GM18867 (cell line): ENCODE data around the gene DIAPH2.

Experiments
- ATAC-seq: cut with Tn5 transposase; IDR thresholded peaks from one replicate; pipeline ENCODE4 v1.9.1; 2021; ENCODE audit warnings: mild to moderate bottlenecking, moderate library complexity; ENCODE audit not compliant: unreplicated experiment

The DIAPH2 gene

DNA sequence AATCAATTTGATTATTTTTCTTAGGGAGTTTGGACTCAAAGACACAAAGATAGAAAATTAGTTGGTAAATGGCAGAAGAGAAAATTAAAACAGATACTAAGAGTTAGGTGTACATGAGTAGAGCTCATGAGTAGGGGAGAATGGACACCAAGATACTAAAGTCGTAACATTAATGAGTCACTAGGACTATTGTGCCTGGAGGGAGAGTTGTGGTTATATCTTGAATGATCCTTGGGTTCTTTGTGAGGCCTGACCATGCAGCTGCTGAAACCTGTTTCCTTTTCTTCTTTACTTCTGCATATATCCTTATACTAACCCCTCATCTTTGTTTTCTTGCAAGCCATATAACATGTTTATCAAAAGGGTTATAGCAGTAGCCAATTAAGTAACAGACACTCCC lies 731.8 kb downstream of the DIAPH2 start:
- ATAC-seq: no peak

DNA sequence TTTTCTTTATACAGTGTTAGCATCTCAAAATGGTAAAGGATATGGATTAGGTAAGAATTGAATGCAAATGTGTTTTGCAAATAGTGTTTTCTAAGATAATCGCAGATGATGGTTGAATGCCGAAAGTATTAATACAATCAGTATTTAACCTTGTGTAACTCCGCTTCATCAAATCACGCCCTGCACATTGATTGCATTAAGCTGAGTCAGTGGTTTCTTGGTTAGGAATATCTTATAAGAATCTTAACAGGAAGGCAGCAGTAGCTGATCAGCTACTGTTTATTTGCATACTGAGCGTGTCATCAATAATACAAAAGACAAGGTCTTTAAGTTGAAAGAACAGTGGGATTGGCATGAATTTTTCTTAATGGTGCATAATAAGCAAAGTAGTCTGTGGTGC lies 744.5 kb downstream of the DIAPH2 start:
- ATAC-seq: no peak

DNA sequence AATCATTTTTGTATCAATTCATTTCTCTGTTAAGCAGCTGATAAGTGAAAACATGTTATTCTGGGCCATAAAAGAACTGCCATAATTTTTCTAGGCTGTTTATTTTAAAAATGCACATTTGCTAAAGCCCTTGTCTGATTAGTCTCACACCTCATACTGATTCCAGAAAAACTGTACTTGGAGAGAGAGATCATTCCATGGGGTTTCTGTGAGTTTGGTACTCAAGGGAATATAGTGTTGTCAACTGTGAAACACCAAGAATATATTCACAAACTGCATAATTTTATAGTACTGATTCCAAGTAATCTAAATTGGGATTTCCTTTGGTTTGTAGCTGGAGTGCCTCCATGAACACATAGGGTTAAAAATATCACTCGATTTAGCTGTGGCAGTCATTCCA lies 746.6 kb downstream of the DIAPH2 start:
- ATAC-seq: no peak

DNA sequence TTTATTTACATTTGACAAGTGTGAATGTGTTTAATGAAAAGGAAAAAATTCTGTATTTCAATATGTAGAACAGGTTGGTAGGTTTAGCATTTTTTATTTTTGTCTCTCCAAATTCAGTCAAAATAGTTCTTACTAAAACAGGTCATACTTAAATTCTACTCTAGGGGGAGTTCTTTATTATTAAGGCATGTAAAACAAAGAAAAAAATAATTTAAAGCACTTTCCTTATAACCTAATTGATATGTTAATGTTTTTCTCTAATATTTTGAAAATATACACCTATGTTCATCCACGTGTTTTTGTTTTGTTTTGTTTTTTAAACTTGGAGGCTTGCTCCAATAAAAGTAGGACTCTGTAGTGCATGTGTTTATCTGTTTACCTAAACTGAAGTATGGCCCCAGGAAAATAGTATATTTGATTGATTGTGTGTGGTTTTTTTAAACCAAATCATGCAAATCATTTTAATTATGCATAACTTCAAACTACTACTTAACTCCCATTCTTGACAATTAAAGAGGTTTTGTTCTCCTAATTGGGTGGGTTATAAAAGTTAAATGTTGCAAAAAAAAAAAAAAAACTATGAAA lies 761.7 kb downstream of the DIAPH2 start:
- no peak for ATAC-seq

DNA sequence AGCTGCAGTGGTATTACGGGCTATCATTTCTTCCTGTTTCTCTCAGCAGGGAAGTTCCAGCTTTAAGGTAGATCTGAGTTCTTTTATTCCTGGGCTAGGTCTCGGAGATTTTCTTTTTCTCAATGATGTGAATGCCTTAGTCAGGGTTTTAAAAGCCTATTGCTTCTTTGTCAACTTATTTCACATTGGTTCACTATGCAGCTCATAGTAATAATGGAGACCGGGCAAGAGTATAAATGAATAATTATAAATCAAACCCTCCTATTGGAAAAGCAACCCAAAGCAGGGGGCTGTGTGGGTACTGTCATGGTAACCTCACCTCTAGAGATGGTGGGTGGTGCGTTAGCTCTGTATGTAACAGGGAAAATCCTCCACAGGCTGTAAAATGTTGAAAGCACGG lies 762.7 kb downstream of the DIAPH2 start:
- no peak for ATAC-seq

DNA sequence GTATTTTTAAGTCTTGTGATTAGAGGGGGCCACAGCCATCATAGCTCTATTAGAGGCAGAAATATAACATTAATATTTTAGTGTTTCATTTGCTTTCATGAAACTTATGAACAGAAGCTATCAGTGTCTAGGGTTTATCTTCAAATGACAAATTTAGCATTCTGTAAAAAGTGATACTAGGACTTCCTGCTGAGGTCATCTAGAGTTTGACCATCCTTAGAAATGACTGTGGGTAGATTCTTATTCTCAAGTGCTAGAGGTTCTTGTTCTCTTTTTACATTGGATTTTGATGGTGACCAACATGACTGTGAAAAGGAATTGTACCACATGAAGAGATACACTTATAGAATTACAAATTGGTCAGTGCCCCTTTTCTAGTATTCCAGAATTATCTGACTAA lies 767.6 kb downstream of the DIAPH2 start:
- ATAC-seq: peak; percentile 54

DNA sequence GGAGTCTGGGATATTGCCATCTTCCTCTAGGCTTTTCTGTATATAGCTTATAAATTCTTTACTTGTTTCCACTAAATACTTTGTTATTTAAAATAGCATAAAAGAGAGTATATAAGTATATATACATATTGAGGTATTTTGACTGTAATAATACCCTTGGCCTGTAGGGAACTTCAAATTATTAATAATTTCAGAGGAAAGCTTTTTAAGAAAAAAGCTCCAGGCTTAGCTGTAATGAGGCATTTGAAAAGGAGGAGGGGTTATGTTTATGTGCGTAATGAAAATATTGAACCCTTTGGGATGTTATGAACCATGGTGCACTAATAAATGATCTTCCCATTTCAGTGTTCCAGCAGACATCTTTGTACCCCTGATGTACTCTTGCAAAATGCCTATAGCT lies 777.1 kb downstream of the DIAPH2 start:
- ATAC-seq: no peak

DNA sequence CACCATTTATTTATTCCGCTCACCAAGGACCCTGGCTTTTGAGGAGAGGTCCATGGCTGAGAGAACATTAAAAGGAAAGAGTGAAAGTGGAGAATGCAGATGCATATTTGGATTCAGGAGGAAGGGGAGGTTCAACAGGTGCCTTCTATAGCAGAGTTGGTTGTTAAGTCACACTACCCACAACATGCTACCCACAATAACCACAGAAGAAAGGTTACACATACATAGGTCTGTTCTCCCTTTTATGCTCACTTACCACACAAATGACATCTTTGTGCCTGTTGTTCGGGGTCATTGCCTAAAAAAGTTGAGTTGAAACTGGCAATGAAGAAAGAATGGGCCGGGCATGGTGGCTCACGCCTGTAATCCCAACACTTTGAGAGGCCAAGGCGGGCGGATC lies 786.4 kb downstream of the DIAPH2 start:
- ATAC-seq: no peak

DNA sequence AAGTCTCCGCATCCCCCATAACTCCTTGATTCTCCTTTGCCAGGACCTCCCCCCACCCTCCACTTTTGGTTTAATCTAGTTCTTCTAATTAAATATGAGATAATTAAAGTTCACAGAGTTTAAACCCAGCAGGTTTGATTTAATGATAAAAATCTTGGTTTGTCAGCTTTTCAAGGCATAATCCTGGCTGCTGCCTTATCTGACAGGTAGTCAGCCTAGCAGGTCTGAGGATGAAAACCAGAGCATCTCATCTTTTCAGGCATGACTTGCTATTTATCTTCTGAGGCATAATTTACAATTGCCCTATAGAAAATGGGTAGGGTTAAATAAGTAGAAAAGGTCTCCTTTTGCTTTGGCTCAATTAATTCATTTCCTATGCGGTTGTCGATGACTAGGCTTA lies 790.3 kb downstream of the DIAPH2 start:
- ATAC-seq: no peak

DNA sequence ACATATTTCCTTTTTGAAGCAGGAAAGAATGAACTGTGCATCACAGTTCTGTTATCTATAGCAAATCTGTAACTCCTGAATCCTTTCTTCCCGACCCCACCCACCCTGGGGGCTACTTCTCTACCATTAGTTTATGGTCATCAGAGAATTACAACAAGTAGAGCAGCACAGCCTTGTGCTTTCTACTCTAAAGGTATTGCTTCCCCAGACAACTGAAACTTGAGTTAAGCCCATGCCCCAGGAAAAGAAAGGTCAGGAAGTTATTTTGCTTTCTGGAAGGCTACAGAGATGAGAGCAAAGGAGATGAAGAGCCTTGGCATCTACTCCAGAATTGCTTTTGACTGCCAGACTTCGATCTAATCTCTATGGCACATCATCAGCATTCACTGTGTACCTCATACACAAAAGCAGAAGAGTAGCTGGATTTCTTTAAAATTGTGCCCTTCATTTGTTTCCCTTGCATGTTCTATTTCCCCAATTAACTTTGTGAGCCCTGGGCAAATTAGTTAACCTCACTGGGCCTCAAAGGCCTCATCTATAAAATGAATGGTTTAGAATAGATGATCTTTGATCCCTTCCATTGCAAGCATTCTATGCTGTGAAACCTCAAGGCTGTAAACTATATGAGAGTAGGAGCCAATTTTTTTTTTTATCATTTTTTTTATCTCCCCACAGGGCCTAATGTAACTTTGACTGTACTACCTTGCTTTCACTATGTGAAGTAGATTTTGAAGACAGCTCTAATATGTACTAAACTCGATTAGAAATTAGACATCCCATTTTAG lies 794.7 kb downstream of the DIAPH2 start:
- ATAC-seq: no peak

DNA sequence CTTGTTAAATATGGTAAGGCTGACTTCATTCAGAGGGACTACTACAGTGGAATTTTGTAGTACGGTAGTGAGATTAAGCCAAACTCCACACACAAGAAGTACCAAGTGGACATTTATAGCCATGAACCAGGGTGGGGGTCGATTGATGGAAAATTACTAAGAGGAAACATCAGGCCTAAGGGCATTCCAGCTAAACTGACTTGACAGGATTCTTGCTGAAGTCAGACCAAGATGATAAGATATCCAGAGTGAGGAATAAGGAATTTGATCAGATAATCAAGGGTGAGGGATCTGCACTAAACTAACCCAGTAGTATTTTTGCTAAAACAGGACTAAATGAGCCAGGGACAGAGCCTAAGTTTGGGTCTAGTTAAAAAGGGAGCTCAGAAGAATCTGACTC lies 796.6 kb downstream of the DIAPH2 start:
- ATAC-seq: no peak

DNA sequence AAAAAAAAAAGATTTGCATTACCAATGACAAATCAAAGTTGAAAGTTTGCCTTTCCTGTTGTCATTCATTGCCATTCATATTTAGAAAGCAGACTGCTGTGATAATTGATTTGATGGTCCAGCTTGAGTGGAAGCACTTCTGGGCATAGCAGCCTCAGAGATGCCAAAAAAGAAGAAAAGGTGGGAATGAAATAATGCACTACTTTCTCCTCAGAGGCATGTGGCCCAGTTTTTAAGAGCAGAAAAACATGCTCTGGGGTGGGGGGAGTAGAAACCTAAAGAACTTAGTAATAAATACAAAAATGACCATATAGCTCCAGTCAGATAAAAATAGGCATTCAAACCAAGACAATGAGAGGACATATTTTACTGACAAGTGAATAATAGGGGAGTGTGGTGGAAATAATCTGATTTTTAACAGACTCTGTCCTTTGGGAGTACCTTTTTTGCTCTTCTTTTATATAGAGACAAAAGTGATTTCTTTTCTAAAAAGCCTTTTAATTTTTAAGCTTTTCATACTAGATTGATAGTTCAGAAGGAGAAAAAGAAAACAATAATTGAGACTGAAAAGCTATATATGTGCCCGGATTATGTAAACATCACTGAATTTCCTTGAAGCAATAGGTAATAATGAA lies 798.1 kb downstream of the DIAPH2 start:
- ATAC-seq: no peak

DNA sequence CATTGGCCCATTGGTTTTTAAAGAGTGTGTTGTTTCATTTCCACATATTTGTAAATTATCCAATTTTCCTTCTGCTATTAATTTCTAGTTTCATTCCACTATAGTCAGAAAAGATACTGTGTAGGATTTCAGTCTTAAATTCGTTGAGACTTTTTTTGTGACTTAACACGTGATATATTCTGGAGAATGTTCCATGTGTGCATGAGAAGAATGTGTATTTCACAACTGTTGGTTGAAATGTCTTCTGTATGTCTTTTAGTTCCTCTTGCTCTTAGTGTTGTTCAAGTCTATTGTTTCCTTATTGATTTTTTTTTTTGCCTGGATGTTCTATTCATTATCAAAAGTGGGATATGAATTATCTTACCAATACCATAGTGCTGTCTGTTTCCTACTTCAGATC lies 806.0 kb downstream of the DIAPH2 start:
- no peak for ATAC-seq

DNA sequence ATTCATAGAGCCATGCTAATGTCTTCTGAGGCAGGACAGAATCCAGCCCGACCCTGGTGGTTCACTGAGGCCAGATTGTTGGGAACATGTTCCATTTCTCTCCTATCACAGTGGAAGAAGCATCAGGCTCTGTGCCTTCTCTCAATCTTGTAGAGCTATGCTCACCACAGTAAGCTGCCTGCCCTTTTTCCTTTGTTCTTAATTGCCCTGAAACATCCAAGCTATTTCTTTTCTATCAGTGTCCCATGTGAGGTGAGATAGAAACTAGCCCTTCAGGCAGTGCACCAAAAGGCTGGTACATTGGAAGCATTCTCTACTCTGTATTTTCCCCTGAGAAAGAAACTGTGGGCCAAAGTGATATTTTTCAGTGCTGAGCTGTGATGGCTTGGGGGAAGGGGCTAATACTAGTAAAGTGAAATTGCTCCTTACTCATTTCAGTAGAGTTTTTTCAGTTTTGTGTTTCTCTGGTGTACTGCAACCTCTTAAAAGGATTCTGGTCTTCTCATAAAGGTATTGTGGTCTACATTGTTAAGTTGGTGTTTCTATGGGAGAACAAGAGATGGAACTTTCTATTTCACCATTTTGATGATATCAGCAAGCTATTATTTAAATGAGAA lies 810.2 kb downstream of the DIAPH2 start:
- ATAC-seq: peak; percentile 96

DNA sequence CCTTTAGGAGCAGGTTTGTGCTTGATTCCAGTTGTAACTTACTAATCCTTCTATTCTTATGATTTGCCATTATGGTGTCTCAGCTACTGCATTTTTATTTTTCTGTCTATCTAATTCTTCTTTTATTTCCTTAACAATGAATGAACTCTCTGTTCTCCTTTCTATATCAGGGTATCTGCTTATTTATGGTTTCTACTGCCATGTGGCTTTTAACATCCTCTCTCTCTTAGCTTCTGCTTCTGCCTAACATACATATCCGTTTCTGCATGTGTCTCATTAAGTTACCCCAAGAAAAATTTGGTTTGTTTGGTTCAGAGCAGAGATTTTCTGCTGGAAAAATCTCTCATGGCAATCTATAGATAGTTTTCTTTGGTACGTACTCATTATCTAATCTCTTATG lies 813.5 kb downstream of the DIAPH2 start:
- ATAC-seq: peak; percentile 37

DNA sequence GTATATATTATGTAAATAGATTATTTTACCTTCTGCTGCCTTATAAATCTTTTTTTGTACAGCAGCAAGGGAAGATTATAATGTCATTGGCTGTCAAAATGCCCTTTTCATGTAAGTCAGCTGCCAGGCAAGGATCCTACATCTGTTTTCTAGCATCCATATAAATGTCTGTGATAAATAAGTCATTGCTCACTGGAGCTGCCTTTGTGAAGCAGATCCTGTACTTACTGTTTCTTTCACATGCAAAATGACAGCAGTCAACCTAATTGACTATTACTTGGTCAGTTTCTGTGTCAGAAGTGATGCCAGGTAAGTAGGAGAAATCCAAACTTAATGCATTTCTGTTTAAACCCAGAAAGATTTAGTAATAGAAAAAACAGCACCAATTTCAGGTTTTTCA lies 819.8 kb downstream of the DIAPH2 start:
- no peak for ATAC-seq

DNA sequence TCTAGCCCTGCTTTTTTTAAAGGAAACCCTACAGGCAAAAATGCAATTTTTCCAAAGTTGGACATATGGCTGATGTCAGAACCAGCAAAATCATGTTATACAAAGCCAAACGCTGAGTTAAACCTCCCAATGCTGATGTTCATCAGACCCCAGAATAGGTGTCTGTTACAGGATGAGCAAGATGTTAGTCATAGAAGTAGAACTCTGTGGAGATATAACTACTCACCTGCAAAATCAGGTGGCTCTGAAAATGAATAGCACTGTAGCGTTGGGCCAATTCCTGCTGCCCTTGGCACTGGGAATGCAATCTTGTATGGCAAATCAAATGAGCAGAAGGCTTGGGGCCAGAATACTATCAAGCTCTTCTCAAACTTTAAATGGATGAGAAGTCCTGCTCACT lies 833.1 kb downstream of the DIAPH2 start:
- ATAC-seq: no peak

DNA sequence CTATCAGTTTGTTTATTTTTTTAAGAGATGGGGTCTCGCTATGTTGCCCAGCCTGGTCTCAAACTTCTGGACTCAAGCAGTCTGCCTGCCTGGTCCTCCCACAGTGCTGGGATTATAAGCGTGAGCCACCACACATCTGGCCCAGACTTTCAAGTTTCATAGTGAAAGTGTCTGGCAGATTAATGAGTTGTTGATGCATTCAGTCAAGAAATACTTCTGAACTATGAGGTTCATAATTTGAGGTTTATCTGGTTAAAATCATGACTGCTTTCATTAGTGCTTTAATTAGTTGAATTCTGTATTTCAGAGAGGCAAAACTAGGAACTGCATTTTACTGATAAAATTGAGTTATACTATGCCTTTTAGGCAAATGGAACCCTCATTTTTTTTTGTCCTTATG lies 837.7 kb downstream of the DIAPH2 start:
- peak; percentile 59 for ATAC-seq

DNA sequence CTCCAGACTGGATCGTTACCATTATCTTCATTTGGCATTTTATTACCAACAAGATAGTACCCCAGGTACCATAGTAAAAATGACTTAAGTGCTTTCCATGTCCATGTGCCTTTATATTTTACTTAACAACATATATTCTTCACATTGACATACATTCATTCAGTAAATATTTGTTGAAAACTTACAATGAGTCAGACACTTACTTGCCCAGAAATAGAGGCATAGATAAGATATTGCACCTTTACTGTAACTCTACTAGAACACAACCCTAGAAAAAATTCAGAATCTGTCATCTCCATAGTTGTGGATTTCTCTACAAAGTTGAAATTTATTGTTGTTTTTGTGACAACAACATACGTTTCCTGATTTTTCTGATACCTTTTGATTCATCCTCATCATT lies 839.7 kb downstream of the DIAPH2 start:
- no peak for ATAC-seq

DNA sequence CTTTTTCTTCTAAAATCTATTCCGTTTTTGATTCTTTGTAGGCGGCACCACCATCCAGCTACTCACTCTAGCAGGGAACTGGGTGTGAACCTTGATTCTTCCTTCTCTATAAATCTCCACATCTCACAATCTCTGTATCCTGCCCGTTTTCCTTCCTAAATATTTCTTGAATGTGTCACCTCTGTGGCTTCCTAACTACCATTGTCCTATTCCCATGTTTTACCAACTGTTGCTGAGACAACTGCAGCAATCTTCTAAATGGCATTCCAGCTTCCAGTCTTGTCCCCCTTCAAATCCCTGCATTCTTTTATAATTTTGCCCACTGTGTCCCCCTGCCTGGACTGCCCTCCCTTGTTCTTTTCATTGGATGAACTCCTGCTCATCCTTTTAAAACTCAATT lies 840.4 kb downstream of the DIAPH2 start:
- ATAC-seq: no peak

DNA sequence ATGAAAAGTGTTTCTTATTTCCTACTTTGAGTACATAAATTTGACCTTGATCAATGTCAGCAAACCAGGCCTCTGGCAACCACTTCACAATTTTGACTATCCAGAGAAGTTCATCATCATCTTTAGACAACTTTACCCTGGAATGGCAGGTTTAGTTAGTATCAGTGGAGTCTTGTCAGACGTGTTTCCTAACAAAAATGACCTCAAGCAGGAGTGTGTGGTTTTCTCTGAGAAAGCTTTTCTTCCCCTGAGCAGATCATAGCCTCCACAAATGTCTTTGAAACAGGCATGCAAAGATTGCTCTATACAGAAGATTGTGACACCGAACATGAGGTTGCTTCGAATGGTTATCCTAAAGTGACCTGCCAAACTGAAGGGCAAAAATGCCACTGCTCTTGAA lies 841.3 kb downstream of the DIAPH2 start:
- ATAC-seq: no peak

DNA sequence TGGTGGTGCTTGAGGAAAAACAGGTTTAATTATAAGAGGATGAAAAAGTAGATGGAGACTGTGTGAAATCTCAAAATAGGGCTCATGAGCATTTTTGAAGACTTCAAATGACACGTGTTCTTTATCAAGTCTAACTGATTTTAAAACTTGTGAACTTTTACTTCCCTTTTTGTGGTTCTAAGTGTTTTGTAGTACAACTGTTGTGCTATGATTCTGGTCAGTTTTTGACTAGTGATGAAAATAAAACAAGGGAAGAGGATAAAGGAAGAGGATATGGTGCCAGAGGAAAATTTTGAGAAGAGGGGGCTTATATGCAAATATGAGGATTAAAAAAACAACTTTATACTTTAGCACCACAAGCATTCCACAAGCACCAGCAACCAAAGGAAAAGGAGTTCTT lies 843.1 kb downstream of the DIAPH2 start:
- peak; percentile 76 for ATAC-seq
